Astrocyte (in vitro differentiated cells and primary cell): Measurements from ENCODE around the gene C16orf46. TPM values are rescaled to one million over a fixed set of nuclear protein-coding genes. Genes with fewer than 3 reads are reported as not detected.
A peak's percentile ranks its signal among the peaks of the same experiment; 100 is the strongest.

Experiments used
- DNase-seq: peaks from one replicate; pipeline ENCODE4 v3.0.0-alpha.2; 2010; ENCODE audit warnings: low read depth
- FAIRE-seq: peaks from 2 replicates; lab custom pipeline; 2011; peaks lifted over from hg19 to GRCh38; lab: Jason Lieb, UNC
- H2AFZ ChIP-seq: 2 replicates; pipeline ENCODE4 v1.6.0; 2012; ENCODE audit warnings: low read depth, low read length, inconsistent platforms
- H3K27ac ChIP-seq: 2 replicates; pipeline ENCODE4 v1.5.1; 2011; ENCODE audit warnings: low read depth, low read length, inconsistent platforms
- H3K27me3 ChIP-seq: 2 replicates; pipeline ENCODE4 v1.6.0; 2011; ENCODE audit warnings: low read length, inconsistent platforms; ENCODE audit not compliant: insufficient read depth
- H3K36me3 ChIP-seq: 2 replicates; pipeline ENCODE4 v1.5.1; 2011; ENCODE audit warnings: low read length, inconsistent platforms; ENCODE audit not compliant: insufficient read depth
- H3K4me1 ChIP-seq: 2 replicates; pipeline ENCODE4 v1.5.1; 2011; ENCODE audit warnings: low read length, inconsistent platforms; ENCODE audit not compliant: insufficient read depth
- H3K4me2 ChIP-seq: 2 replicates; pipeline ENCODE4 v1.6.0; 2012; ENCODE audit warnings: low read length, inconsistent platforms
- H3K4me3 ChIP-seq: 2 replicates; pipeline ENCODE4 v1.5.1; 2011; ENCODE audit warnings: low read depth, mild to moderate bottlenecking, low read length, inconsistent platforms; ENCODE audit not compliant: insufficient read depth
- H3K79me2 ChIP-seq: 2 replicates; pipeline ENCODE4 v1.6.0; 2012; ENCODE audit warnings: mild to moderate bottlenecking, low read length, inconsistent platforms; ENCODE audit not compliant: insufficient read depth
- H3K9ac ChIP-seq: 2 replicates; pipeline ENCODE4 v1.6.0; 2012; ENCODE audit warnings: mild to moderate bottlenecking, low read length, inconsistent platforms
- H3K9me3 ChIP-seq: 2 replicates; pipeline ENCODE4 v1.5.1; 2012; ENCODE audit warnings: low read depth, mild to moderate bottlenecking, low read length, inconsistent platforms; ENCODE audit not compliant: insufficient read depth
- H4K20me1 ChIP-seq: 2 replicates; pipeline ENCODE4 v1.6.0; 2012; ENCODE audit warnings: low read length, inconsistent platforms; ENCODE audit not compliant: insufficient read depth
- H3K27ac Mint-ChIP-seq: one replicate; pipeline ENCODE4 v1.8.0; 2021; ENCODE audit warnings: mild to moderate bottlenecking, mixed read lengths; ENCODE audit not compliant: unreplicated experiment
- H3K27me3 Mint-ChIP-seq: one replicate; pipeline ENCODE4 v1.8.0; 2021; ENCODE audit warnings: low read depth, mixed read lengths; ENCODE audit not compliant: unreplicated experiment
- H3K36me3 Mint-ChIP-seq: one replicate; pipeline ENCODE4 v1.8.0; 2021; ENCODE audit warnings: low read depth, mixed read lengths; ENCODE audit not compliant: unreplicated experiment
- H3K4me1 Mint-ChIP-seq: one replicate; pipeline ENCODE4 v1.8.0; 2021; ENCODE audit warnings: low read depth, mixed read lengths; ENCODE audit not compliant: unreplicated experiment
- H3K4me3 Mint-ChIP-seq: one replicate; pipeline ENCODE4 v1.8.0; 2021; ENCODE audit warnings: mild to moderate bottlenecking, moderate library complexity, mixed read lengths; ENCODE audit not compliant: unreplicated experiment
- H3K9me3 Mint-ChIP-seq: one replicate; pipeline ENCODE4 v1.8.0; 2021; ENCODE audit warnings: mild to moderate bottlenecking, mixed read lengths; ENCODE audit not compliant: unreplicated experiment
- CTCF ChIP-seq: IDR thresholded peaks from 2 replicates; pipeline ENCODE4 v1.5.1; 2011; ENCODE audit warnings: low read depth, mild to moderate bottlenecking, inconsistent platforms, low read length, moderate library complexity; ENCODE audit not compliant: insufficient read depth
- EZH2 ChIP-seq: IDR thresholded peaks from 2 replicates; pipeline ENCODE4 v1.6.1; 2012; ENCODE audit warnings: mild to moderate bottlenecking, low read length, inconsistent platforms; ENCODE audit not compliant: insufficient read depth
- total RNA-seq: library from RNA; stranded (reverse); gene quantifications from 2 replicates; pipeline ENCODE4 v1.2.1, GENCODE V29; 2021

Gene C16orf46
- total RNA-seq, 1 donor from 2014 or later: 1.8 TPM

DNA sequence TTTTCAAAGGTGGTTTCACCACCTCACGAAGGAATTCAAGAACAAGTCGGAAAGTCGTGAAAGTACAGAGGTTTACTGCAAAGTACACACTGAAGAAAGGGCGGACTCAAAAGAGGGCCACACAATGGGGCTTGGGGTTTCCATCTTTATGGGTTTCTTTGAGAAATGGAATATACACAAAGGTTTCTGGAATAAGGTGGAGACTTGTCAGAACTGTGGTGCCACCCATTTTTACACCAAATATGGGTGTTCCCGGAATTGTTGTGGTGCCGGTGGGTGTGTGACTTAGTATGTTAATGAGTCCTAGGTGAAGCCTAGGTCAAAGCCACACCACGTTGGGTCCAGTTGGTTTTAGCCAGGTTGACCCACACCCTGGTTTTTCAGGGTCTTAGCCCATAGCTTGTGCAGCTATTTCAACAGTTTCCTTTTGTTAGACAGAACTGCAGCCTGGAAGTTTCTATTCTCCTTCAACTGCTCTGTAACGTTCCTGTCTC, 19.7 kb upstream of the C16orf46 start:
- TF ChIP-seq EZH2 (no peak), CTCF (no peak)
- Mint-ChIP-seq H3K27me3 (no peaks in the 10 kb centered on the region), H3K9me3 (no peaks in the 10 kb centered on the region), H3K36me3 (no peaks in the 10 kb centered on the region), H3K4me3 (peak overlapping the region; percentile 83), H3K27ac (no peak overlapping the region), H3K4me1 (peaks cover 2% of the 10 kb centered on the region)
- Histone ChIP-seq H2AFZ (peak overlapping the region; percentile 73), H3K4me2 (peak overlapping the region; percentile 69), H4K20me1 (no peaks in the 10 kb centered on the region), H3K27me3 (no peaks in the 10 kb centered on the region), H3K4me1 (peaks cover 10% of the 10 kb centered on the region), H3K79me2 (peaks cover 32% of the 10 kb centered on the region), H3K27ac (no peak overlapping the region), H3K4me3 (peak overlapping the region; percentile 37), H3K9ac (no peak overlapping the region), H3K9me3 (no peaks in the 10 kb centered on the region), H3K36me3 (no peaks in the 10 kb centered on the region)
- FAIRE-seq: no peak
- no peak for DNase-seq

- TF ChIP-seq CTCF: no peak
- TF ChIP-seq EZH2: no peak
- Mint-ChIP-seq H3K36me3 (no peaks in the 10 kb centered on the region), H3K4me1 (peaks cover 2% of the 10 kb centered on the region), H3K27ac (peak within 1 kb of the TSS; percentile 26), H3K4me3 (peak within 1 kb of the TSS; percentile 89), H3K27me3 (no peaks in the 10 kb centered on the region), H3K9me3 (no peaks in the 10 kb centered on the region)
- Histone ChIP-seq H3K9ac (peak within 1 kb of the TSS; percentile 77), H2AFZ (peak within 1 kb of the TSS; percentile 91), H3K4me3 (peak within 1 kb of the TSS; percentile 73), H3K9me3 (no peaks in the 10 kb centered on the region), H3K27ac (peak within 1 kb of the TSS; percentile 54), H3K36me3 (no peaks in the 10 kb centered on the region), H3K27me3 (no peaks in the 10 kb centered on the region), H4K20me1 (no peaks in the 10 kb centered on the region), H3K4me2 (peak within 1 kb of the TSS; percentile 83), H3K79me2 (peaks cover 38% of the 10 kb centered on the region), H3K4me1 (peaks cover 10% of the 10 kb centered on the region)
- FAIRE-seq (no peak), DNase-seq (peak; percentile 97)
Observed at GRCh38 chr16:81095953-81096714, 19.1 kb upstream of the C16orf46 start, which contains the start of gene GCSH. Gene GCSH, minus strand, starts transcription at chr16:81096395. Its CDS starts 117 bp downstream, at chr16:81096278.

- Histone ChIP-seq H4K20me1 (no peaks in the 10 kb centered on the region), H3K27ac (peak overlapping the region; percentile 54), H3K27me3 (no peaks in the 10 kb centered on the region), H3K36me3 (no peaks in the 10 kb centered on the region), H2AFZ (peak overlapping the region; percentile 91), H3K4me2 (peak overlapping the region; percentile 83), H3K9ac (peak overlapping the region; percentile 77), H3K79me2 (peaks cover 42% of the 10 kb centered on the region), H3K4me1 (peaks cover 10% of the 10 kb centered on the region), H3K4me3 (peak overlapping the region; percentile 73), H3K9me3 (no peaks in the 10 kb centered on the region)
- no peak for DNase-seq
- H3K4me3 Mint-ChIP-seq: peak overlapping the region; percentile 89
- FAIRE-seq: no peak
- H3K27ac Mint-ChIP-seq: peak overlapping the region; percentile 26
- TF ChIP-seq EZH2 (no peak), CTCF (no peak)
- H3K9me3 Mint-ChIP-seq: no peaks in the 10 kb centered on the region
- no peaks in the 10 kb centered on the region for H3K36me3 Mint-ChIP-seq
- H3K4me1 Mint-ChIP-seq: peaks cover 2% of the 10 kb centered on the region
- no peaks in the 10 kb centered on the region for H3K27me3 Mint-ChIP-seq
Observed at GRCh38 chr16:81095653-81095952, 18.6 kb upstream of the C16orf46 start.
